Colonic mucosa (tissue), 4 donors: ENCODE results near the gene TMEM108. TPM values are rescaled to one million over a fixed set of nuclear protein-coding genes. Genes with fewer than 3 reads are reported as not detected.

ENCODE experiments used
- DNase-seq: peaks from one replicate; pipeline ENCODE4 v3.0.0-alpha.2; 2020
- H3K27ac ChIP-seq: fragments of 200-600 bp; one replicate; pipeline ENCODE4 v1.8.0; 2021
- H3K27me3 ChIP-seq: fragments of 200-600 bp; one replicate; pipeline ENCODE4 v1.8.0; 2021
- H3K36me3 ChIP-seq: fragments of 200-600 bp; one replicate; pipeline ENCODE4 v1.8.0; 2021
- H3K4me1 ChIP-seq: fragments of 200-600 bp; one replicate; pipeline ENCODE4 v1.8.0; 2021; ENCODE audit warnings: mild to moderate bottlenecking
- H3K4me3 ChIP-seq: fragments of 200-600 bp; one replicate; pipeline ENCODE4 v1.8.0; 2021
- H3K9ac ChIP-seq, 2 donors: one replicate each; pipeline ENCODE4 v1.7.0; 2013; ENCODE audit warnings: control low read depth in 2 of 2, low read depth in 2 of 2, low read length in 2 of 2
- H3K9me3 ChIP-seq: fragments of 200-600 bp; one replicate; pipeline ENCODE4 v1.8.0; 2021
- intact Hi-C: fragments of 100-400 bp; cut with DNase I; formaldehyde crosslinking; loops from one replicate; pipeline ENCODE4 v1.14.1; 2022
- total RNA-seq, 2 donors: library from RNA; stranded (reverse); fragmentation: NEBNext Ultra II Directional in 1 of 2; extraction: Animal tissue kit (Norgen Biotek cat#: 25700) in 1 of 2; gene quantifications; one replicate each; pipeline ENCODE4 v1.2.1, GENCODE V29; 2021
- TF ChIP-seq, protein P1 (sequence below): fragments of 200-600 bp; IDR thresholded peaks from one replicate; pipeline ENCODE4 v1.8.0; 2022; ENCODE audit warnings: antibody characterized with exemption, mild to moderate bottlenecking
- donor health status: healthy.
- donor health status: DM: no; HTN: no; CAD: no.
- donor health status: DM: no; HTN: no; CAD: no.

Gene TMEM108
- total RNA-seq, 2 donors from 2014 or later = 0.20 to 0.82 TPM

DNA sequence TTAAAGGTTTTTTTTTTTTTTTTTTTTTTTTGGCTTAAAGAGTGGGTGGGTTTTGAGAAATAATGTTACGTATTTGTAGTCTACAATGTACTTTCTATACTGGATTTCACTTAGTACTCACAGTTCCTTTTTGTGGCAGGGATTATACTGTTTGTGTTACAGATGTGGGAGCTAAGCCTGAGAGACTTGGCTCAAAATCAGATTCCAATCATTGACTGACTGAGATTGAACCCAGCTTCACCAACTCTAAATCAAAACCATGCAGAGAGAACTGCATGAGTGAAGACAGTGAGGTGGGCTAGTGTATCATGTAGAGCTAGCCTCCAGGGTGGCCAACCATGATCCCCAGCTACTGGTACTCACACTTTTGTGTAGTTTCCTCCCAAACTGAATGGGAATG lies 68.0 kb downstream of the TMEM108 start:
- no peak overlapping the region for H3K9ac ChIP-seq
- no peak for DNase-seq
- H3K27ac ChIP-seq = no peak overlapping the region
- H3K9me3 ChIP-seq = no peaks in the 10 kb centered on the region
- intact Hi-C loops = no loop called here
- TF ChIP-seq, protein P1, sequence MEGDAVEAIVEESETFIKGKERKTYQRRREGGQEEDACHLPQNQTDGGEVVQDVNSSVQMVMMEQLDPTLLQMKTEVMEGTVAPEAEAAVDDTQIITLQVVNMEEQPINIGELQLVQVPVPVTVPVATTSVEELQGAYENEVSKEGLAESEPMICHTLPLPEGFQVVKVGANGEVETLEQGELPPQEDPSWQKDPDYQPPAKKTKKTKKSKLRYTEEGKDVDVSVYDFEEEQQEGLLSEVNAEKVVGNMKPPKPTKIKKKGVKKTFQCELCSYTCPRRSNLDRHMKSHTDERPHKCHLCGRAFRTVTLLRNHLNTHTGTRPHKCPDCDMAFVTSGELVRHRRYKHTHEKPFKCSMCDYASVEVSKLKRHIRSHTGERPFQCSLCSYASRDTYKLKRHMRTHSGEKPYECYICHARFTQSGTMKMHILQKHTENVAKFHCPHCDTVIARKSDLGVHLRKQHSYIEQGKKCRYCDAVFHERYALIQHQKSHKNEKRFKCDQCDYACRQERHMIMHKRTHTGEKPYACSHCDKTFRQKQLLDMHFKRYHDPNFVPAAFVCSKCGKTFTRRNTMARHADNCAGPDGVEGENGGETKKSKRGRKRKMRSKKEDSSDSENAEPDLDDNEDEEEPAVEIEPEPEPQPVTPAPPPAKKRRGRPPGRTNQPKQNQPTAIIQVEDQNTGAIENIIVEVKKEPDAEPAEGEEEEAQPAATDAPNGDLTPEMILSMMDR = no peak
- H3K4me1 ChIP-seq = no peaks in the 10 kb centered on the region
- H3K27me3 ChIP-seq = no peaks in the 10 kb centered on the region
- H3K4me3 ChIP-seq = no peak overlapping the region
- no peaks in the 10 kb centered on the region for H3K36me3 ChIP-seq

GRCh38 chr3:133112666-133113065 lies 74.5 kb downstream of the TMEM108 start:
- H3K36me3 ChIP-seq = no peaks in the 10 kb centered on the region
- no peaks in the 10 kb centered on the region for H3K27me3 ChIP-seq
- TF ChIP-seq, protein P1 = no peak

DNA sequence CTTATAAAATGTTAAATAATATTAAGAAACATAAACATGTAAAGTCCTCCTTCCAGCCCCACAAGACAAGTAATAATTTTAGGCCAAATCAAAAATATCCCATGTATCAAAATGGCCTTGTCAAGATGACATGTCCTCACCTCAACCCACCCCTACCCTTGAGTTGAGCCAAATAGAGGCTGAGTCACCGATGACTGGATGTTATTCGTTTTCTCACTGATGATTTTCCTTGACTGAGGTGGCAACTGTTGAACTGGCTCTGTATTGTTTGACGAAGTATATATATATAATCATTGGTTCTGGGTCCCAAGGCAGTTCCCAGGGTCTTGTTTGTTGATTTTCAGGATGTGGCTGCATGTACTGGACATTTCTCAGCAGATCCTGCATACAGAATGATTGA lies 75.3 kb downstream of the TMEM108 start:
- H3K36me3 ChIP-seq = no peaks in the 10 kb centered on the region
- H3K4me3 ChIP-seq = no peak overlapping the region
- no peak overlapping the region for H3K9ac ChIP-seq
- no peaks in the 10 kb centered on the region for H3K4me1 ChIP-seq
- no peaks in the 10 kb centered on the region for H3K27me3 ChIP-seq
- no peak for DNase-seq
- no peak overlapping the region for H3K27ac ChIP-seq
- intact Hi-C loops = no loop called here
- no peaks in the 10 kb centered on the region for H3K9me3 ChIP-seq
- TF ChIP-seq, protein P1 = no peak

More at GRCh38 chr3:133112666-133113065, 74.5 kb downstream of the TMEM108 start:
- H3K27ac ChIP-seq = no peak overlapping the region
- no peak overlapping the region for H3K9ac ChIP-seq
- no peak for DNase-seq
- H3K9me3 ChIP-seq = no peaks in the 10 kb centered on the region
- intact Hi-C loops = no loop called here
- no peak overlapping the region for H3K4me3 ChIP-seq
- H3K4me1 ChIP-seq = no peaks in the 10 kb centered on the region

GRCh38 chr3:133113927-133114597 lies 75.9 kb downstream of the TMEM108 start:
- H3K27ac ChIP-seq = no peak overlapping the region
- intact Hi-C loops = no loop called here
- TF ChIP-seq, protein P1 = no peak
- no peaks in the 10 kb centered on the region for H3K4me1 ChIP-seq
- no peaks in the 10 kb centered on the region for H3K27me3 ChIP-seq
- no peaks in the 10 kb centered on the region for H3K36me3 ChIP-seq
- no peak for DNase-seq
- H3K4me3 ChIP-seq = no peak overlapping the region
- H3K9ac ChIP-seq = no peak overlapping the region
- no peaks in the 10 kb centered on the region for H3K9me3 ChIP-seq

- H3K9ac ChIP-seq = no peak overlapping the region
- no peak overlapping the region for H3K27ac ChIP-seq
- no peaks in the 10 kb centered on the region for H3K36me3 ChIP-seq
- H3K9me3 ChIP-seq = no peaks in the 10 kb centered on the region
- no peaks in the 10 kb centered on the region for H3K4me1 ChIP-seq
- H3K27me3 ChIP-seq = no peaks in the 10 kb centered on the region
- no peak for DNase-seq
- TF ChIP-seq, protein P1 = no peak
- intact Hi-C loops = no loop called here
- H3K4me3 ChIP-seq = no peak overlapping the region
These were observed 77.0 kb downstream of the TMEM108 start for GRCh38 chr3:133115176-133115575.
